ENCODE results near the gene UQCC3. TPM values are rescaled to one million over a fixed set of nuclear protein-coding genes. Genes with fewer than 3 reads are reported as not detected.
A peak's percentile ranks its signal among the peaks of the same experiment; 100 is the strongest.

UQCC3 gene
- total RNA-seq, 4 donors from 2014 or later, result 9.1 to 12.4 (median 9.8) TPM

GRCh38 chr11:62645671-62645945 is 25.9 kb upstream of the UQCC3 start:
- Histone ChIP-seq H3K27me3 (no peaks in the 10 kb centered on the region), H3K27ac (peak overlapping the region; percentile 98), H3K9me3 (no peaks in the 10 kb centered on the region), H3K36me3 (peaks cover 38% of the 10 kb centered on the region), H3K4me1 (peaks cover 26% of the 10 kb centered on the region), H3K4me3 (peak overlapping the region; percentile 99)
- no peak for DNase-seq (ENCODE audit: low spot score in 2 of 2)
- 14% methylated on average over 11 of the region's 11 CpGs for WGBS
- TF ChIP-seq EP300 (IDR thresholded peaks at IDR 0.05), result no peak
- no peak for TF ChIP-seq POLR2A (IDR thresholded peaks at IDR 0.05)
- no peak for TF ChIP-seq CTCF (IDR thresholded peaks at IDR 0.05)
- no peak for TF ChIP-seq POLR2AphosphoS5 (IDR thresholded peaks at IDR 0.05)

GRCh38 chr11:62645946-62646824 is 25.3 kb upstream of the UQCC3 start, which contains the start of gene GANAB:
TSS of gene GANAB (minus strand) at chr11:62646613. CDS start at chr11:62646599, 14 bp downstream.
- WGBS, result under 1% methylated on average over 49 of the region's 73 CpGs

GRCh38 chr11:62646825-62647608 is 24.5 kb upstream of the UQCC3 start:
- no peak for TF ChIP-seq EP300 (IDR thresholded peaks at IDR 0.05)
- no peak for TF ChIP-seq POLR2A (IDR thresholded peaks at IDR 0.05)
- no peak for TF ChIP-seq CTCF (IDR thresholded peaks at IDR 0.05)
- TF ChIP-seq POLR2AphosphoS5 (IDR thresholded peaks at IDR 0.05), result no peak
- Histone ChIP-seq H3K4me1 (peaks cover 33% of the 10 kb centered on the region), H3K36me3 (peaks cover 38% of the 10 kb centered on the region), H3K4me3 (peak overlapping the region; percentile 99), H3K27me3 (no peaks in the 10 kb centered on the region), H3K27ac (peak overlapping the region; percentile 98), H3K9me3 (no peaks in the 10 kb centered on the region)
- WGBS, result 49% methylated on average over 21 of the region's 32 CpGs
- no peak for DNase-seq (ENCODE audit: low spot score in 2 of 2)

More at GRCh38 chr11:62645946-62646824, 25.3 kb upstream of the UQCC3 start, which contains the start of gene GANAB:
- peaks cover 26% of the 10 kb centered on the region for H3K4me1 ChIP-seq
- TF ChIP-seq CTCF (IDR thresholded peaks at IDR 0.05), result no peak
- peak; percentile 18 to 76 (median 60) for TF ChIP-seq POLR2AphosphoS5 (IDR thresholded peaks at IDR 0.05)
- peak; percentile 53 to 81 for TF ChIP-seq POLR2A (IDR thresholded peaks at IDR 0.05)
- TF ChIP-seq EP300 (IDR thresholded peaks at IDR 0.05), result no peak
- H3K36me3 ChIP-seq, result peaks cover 38% of the 10 kb centered on the region
- peak within 1 kb of the TSS; percentile 99 for H3K4me3 ChIP-seq
- no peaks in the 10 kb centered on the region for H3K27me3 ChIP-seq
- DNase-seq (ENCODE audit: low spot score in 2 of 2), result peak; percentile 100
- peak within 1 kb of the TSS; percentile 98 for H3K27ac ChIP-seq
- H3K9me3 ChIP-seq, result no peaks in the 10 kb centered on the region

- no peak for DNase-seq (ENCODE audit: low spot score in 2 of 2)
- Histone ChIP-seq H3K4me1 (peaks cover 38% of the 10 kb centered on the region), H3K4me3 (no peak overlapping the region), H3K36me3 (peaks cover 38% of the 10 kb centered on the region), H3K27ac (no peak overlapping the region), H3K9me3 (no peaks in the 10 kb centered on the region), H3K27me3 (no peaks in the 10 kb centered on the region)
- WGBS, result 79% methylated on average over 3 of the region's 6 CpGs
- TF ChIP-seq POLR2A (IDR thresholded peaks at IDR 0.05) (no peak), CTCF (IDR thresholded peaks at IDR 0.05) (no peak), EP300 (IDR thresholded peaks at IDR 0.05) (no peak), POLR2AphosphoS5 (IDR thresholded peaks at IDR 0.05) (no peak)
Measured at GRCh38 chr11:62647609-62648005, 23.9 kb upstream of the UQCC3 start.
